Activated CD4-positive, alpha-beta T cell treated with anti-CD3 and anti-CD28 coated beads for 1 hour (primary cell): ENCODE results near the gene PSKH1.
"Not testable (repeated sequence)": the region's sequence is repeated elsewhere in the genome, so short reads cannot be mapped to it uniquely, and the experiment has no call there.

Source experiments
- DNase-seq: peaks from one replicate; pipeline ENCODE4 v3.0.0-alpha.2; 2020

The PSKH1 gene

GRCh38 chr16:67892375-67892774, 679 bp upstream of the PSKH1 start:
- no peak for DNase-seq

GRCh38 chr16:67893743-67894399, 817 bp downstream of the PSKH1 start:
- no peak for DNase-seq

- DNase-seq, result no peak
Observed at GRCh38 chr16:67897231-67897630, 4.2 kb downstream of the PSKH1 start.

GRCh38 chr16:67901734-67902133, 8.7 kb downstream of the PSKH1 start:
- no peak for DNase-seq

GRCh38 chr16:67902831-67903230, 9.8 kb downstream of the PSKH1 start:
- DNase-seq, result no peak

- DNase-seq, result no peak
Observed at GRCh38 chr16:67907397-67908180, 14.5 kb downstream of the PSKH1 start.

GRCh38 chr16:67909056-67909742, 16.1 kb downstream of the PSKH1 start:
- DNase-seq, result no peak

- no peak for DNase-seq
Observed at GRCh38 chr16:67910158-67910557, 17.1 kb downstream of the PSKH1 start.

GRCh38 chr16:67914758-67915495, 21.9 kb downstream of the PSKH1 start:
- no peak for DNase-seq

- DNase-seq, result not testable (repeated sequence)
Observed at GRCh38 chr16:67915496-67915769, 22.4 kb downstream of the PSKH1 start.

- DNase-seq, result no peak
Observed at GRCh38 chr16:67915831-67916723, 23.0 kb downstream of the PSKH1 start.

GRCh38 chr16:67917140-67917851, 24.2 kb downstream of the PSKH1 start:
- no peak for DNase-seq

- DNase-seq, result no peak
Observed at GRCh38 chr16:67917852-67918236, 24.8 kb downstream of the PSKH1 start.

GRCh38 chr16:67919622-67920221, 26.7 kb downstream of the PSKH1 start:
- DNase-seq, result no peak

GRCh38 chr16:67922221-67922620, 29.2 kb downstream of the PSKH1 start:
- no peak for DNase-seq

GRCh38 chr16:67922740-67923139, 29.7 kb downstream of the PSKH1 start:
- no peak for DNase-seq

GRCh38 chr16:67923414-67924116, 30.5 kb downstream of the PSKH1 start:
- DNase-seq, result no peak

- no peak for DNase-seq
Observed at GRCh38 chr16:67924140-67924906, 31.3 kb downstream of the PSKH1 start.

GRCh38 chr16:67926181-67926750, 33.2 kb downstream of the PSKH1 start:
- no peak for DNase-seq
